Activated CD4-positive, alpha-beta T cell treated with anti-CD3 and anti-CD28 coated beads, Interleukin-2, amount 50 U/mL, for 1 hour (primary cell): ENCODE data around the gene TSSK2.
"Not testable (repeated sequence)": the region's sequence is repeated elsewhere in the genome, so short reads cannot be mapped to it uniquely, and the experiment has no call there.

Experiments used
- DNase-seq: peaks from one replicate; pipeline ENCODE4 v3.0.0-alpha.2; 2020

The TSSK2 gene

GRCh38 chr22:19146215-19146968, 15.3 kb downstream of the TSSK2 start:
- no peak for DNase-seq

- no peak for DNase-seq
Measured at GRCh38 chr22:19147195-19147780, 16.2 kb downstream of the TSSK2 start.

- no peak for DNase-seq
Measured at GRCh38 chr22:19148417-19149046, 17.4 kb downstream of the TSSK2 start.

- peak; percentile 34 for DNase-seq
Measured at GRCh38 chr22:19149047-19149883, 18.2 kb downstream of the TSSK2 start.

- DNase-seq, result no peak
Measured at GRCh38 chr22:19149991-19150390, 18.9 kb downstream of the TSSK2 start, which contains the start of gene GSC2. TSS of gene GSC2 (minus strand) at chr22:19150292. CDS start at chr22:19150283, 9 bp downstream.

GRCh38 chr22:19150482-19151328, 19.6 kb downstream of the TSSK2 start:
- no peak for DNase-seq

- no peak for DNase-seq
Measured at GRCh38 chr22:19151329-19152191, 20.5 kb downstream of the TSSK2 start.

GRCh38 chr22:19152942-19153883, 22.1 kb downstream of the TSSK2 start:
- no peak for DNase-seq

- DNase-seq, result not testable (repeated sequence)
Measured at GRCh38 chr22:19156109-19156508, 25.0 kb downstream of the TSSK2 start.

- DNase-seq, result not testable (repeated sequence)
Measured at GRCh38 chr22:19158649-19159048, 27.5 kb downstream of the TSSK2 start.

- DNase-seq, result no peak
Measured at GRCh38 chr22:19164425-19164824, 33.3 kb downstream of the TSSK2 start.

- DNase-seq, result no peak
Measured at GRCh38 chr22:19166421-19166820, 35.3 kb downstream of the TSSK2 start.

GRCh38 chr22:19167106-19167869, 36.2 kb downstream of the TSSK2 start:
- DNase-seq, result no peak

GRCh38 chr22:19168088-19168890, 37.2 kb downstream of the TSSK2 start:
- DNase-seq, result no peak

- no peak for DNase-seq
Measured at GRCh38 chr22:19169002-19169946, 38.2 kb downstream of the TSSK2 start.

GRCh38 chr22:19169947-19170318, 38.8 kb downstream of the TSSK2 start:
- no peak for DNase-seq
